Measurements from ENCODE around the gene EXOC6.

Gene EXOC6

DNA sequence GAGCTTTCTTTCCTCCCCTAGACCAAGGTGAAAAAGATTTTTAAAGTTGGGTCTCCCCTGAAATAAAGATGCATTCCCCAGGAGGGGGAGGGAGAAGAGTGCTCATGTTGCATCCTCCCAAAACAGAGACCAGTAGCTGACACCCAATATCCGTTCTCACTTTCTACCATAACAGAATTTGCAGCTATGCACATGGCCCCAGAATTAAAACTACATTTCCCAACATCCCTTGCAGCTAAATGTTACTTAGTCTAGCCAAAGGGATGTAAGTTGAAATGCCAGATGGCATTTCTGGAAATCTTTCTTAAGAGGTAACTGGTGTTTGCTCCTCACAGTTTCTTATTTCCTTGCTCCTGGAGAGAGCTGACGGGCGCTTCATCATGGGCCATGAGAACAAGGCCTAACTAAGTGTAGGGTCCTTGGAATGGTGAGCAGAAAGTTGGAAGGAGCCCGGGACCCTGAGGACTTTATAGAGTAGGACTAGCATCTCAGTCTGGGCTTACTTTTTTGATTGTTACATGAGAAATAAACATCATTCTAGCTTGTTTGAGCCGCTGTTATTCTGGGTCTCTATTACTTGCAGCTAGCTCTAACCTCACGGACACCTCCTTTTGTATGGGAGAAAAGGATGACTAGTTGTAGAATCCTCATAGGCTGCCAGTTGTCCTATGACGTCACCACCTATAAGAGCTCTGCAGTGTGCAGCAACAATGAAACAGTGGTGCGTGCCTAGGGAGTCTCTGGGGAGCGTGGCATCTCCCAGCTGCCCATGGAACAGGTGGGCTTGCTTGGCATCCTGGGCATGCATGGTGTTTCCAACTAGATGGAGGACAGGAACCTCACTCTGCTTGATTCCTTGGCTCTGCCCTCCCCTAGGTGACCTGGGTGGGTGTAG is 46.1 kb upstream of the EXOC6 start:
- Histone ChIP-seq H3K36me3 (ENCODE audit: insufficient read depth) (no peaks in the 10 kb centered on the region), H2AFZ (ENCODE audit: low read depth) (no peak overlapping the region), H3K4me3 (IDR thresholded peaks at IDR 0.05; ENCODE audit: insufficient read depth, low read depth, low read length) (no peak overlapping the region), H3K79me2 (ENCODE audit: insufficient read depth, low read depth) (no peaks in the 10 kb centered on the region), H3K9ac (no peak overlapping the region), H3K27me3 (ENCODE audit: insufficient read depth, low read depth) (no peaks in the 10 kb centered on the region), H3K27ac (no peak overlapping the region), H3K4me2 (no peak overlapping the region), H4K20me1 (ENCODE audit: insufficient read depth) (no peaks in the 10 kb centered on the region), H3K4me1 (ENCODE audit: low read depth, poor library complexity, severe bottlenecking) (peaks cover 9% of the 10 kb centered on the region)
- TF ChIP-seq, protein P1, sequence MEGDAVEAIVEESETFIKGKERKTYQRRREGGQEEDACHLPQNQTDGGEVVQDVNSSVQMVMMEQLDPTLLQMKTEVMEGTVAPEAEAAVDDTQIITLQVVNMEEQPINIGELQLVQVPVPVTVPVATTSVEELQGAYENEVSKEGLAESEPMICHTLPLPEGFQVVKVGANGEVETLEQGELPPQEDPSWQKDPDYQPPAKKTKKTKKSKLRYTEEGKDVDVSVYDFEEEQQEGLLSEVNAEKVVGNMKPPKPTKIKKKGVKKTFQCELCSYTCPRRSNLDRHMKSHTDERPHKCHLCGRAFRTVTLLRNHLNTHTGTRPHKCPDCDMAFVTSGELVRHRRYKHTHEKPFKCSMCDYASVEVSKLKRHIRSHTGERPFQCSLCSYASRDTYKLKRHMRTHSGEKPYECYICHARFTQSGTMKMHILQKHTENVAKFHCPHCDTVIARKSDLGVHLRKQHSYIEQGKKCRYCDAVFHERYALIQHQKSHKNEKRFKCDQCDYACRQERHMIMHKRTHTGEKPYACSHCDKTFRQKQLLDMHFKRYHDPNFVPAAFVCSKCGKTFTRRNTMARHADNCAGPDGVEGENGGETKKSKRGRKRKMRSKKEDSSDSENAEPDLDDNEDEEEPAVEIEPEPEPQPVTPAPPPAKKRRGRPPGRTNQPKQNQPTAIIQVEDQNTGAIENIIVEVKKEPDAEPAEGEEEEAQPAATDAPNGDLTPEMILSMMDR (conservative IDR thresholded peaks at IDR 0.05; ENCODE audit: low read depth, low read length), result no peak

DNA sequence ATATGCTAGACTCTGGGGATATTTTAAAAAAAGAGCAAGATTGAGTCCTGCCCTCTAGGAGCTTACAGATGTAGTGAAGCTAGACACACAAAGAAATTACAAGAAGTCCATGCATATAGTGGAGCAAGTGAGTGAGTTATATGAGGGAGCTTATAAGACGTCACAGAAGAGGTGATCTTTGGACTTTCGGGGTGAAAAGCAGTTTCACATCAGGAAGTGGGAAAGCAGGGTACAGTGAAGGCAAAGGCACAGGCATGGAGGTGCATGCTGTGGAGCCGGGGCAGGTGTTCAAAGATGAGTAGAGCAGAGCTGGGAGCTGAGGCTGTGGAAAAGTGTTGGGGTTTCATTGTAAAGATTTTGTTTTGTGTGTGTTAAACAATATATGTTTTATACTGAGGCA is 38.5 kb upstream of the EXOC6 start:
- H3K9ac ChIP-seq, result no peak overlapping the region
- no peaks in the 10 kb centered on the region for H3K36me3 ChIP-seq (ENCODE audit: insufficient read depth)
- H4K20me1 ChIP-seq (ENCODE audit: insufficient read depth), result no peaks in the 10 kb centered on the region
- H3K79me2 ChIP-seq (ENCODE audit: insufficient read depth, low read depth), result no peaks in the 10 kb centered on the region
- no peaks in the 10 kb centered on the region for H3K27me3 ChIP-seq (ENCODE audit: insufficient read depth, low read depth)
- no peak overlapping the region for H3K4me3 ChIP-seq (IDR thresholded peaks at IDR 0.05; ENCODE audit: insufficient read depth, low read depth, low read length)
- H3K27ac ChIP-seq, result no peak overlapping the region
- no peak overlapping the region for H3K4me2 ChIP-seq
- peaks cover 13% of the 10 kb centered on the region for H3K4me1 ChIP-seq (ENCODE audit: low read depth, poor library complexity, severe bottlenecking)
- TF ChIP-seq, protein P1 (conservative IDR thresholded peaks at IDR 0.05; ENCODE audit: low read depth, low read length), result no peak
- no peak overlapping the region for H2AFZ ChIP-seq (ENCODE audit: low read depth)

DNA sequence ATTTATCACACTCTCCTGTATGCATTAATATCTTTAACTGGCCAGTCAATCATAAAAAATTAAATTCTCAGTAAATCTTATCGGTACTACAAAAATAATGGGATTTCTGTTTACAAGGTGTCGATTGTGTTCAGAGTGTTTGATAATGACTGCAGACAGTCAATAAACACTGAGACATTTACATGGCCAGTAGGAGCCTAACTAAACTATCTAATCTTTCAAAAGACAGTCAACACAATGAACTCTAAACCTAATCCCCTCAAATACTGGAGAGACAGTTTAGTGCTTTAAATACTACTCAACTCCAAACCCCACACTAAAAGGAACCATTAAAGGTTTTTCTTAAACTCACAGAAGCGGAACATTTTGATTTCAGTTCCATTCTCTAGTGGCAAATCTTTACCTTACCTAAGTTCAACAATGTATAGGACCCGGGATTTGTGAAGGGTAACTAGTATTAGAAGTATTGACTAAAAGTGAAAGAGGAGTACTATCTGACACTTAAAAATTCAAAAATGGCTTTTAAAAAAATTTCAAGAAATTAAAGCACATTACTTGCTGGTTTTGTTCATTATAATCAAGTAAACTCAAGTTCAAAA is 37.3 kb upstream of the EXOC6 start:
- Histone ChIP-seq H3K79me2 (ENCODE audit: insufficient read depth, low read depth) (no peaks in the 10 kb centered on the region), H2AFZ (ENCODE audit: low read depth) (no peak overlapping the region), H4K20me1 (ENCODE audit: insufficient read depth) (no peaks in the 10 kb centered on the region), H3K27me3 (ENCODE audit: insufficient read depth, low read depth) (no peaks in the 10 kb centered on the region), H3K36me3 (ENCODE audit: insufficient read depth) (no peaks in the 10 kb centered on the region), H3K4me1 (ENCODE audit: low read depth, poor library complexity, severe bottlenecking) (peaks cover 13% of the 10 kb centered on the region), H3K9ac (no peak overlapping the region), H3K4me3 (IDR thresholded peaks at IDR 0.05; ENCODE audit: insufficient read depth, low read depth, low read length) (no peak overlapping the region), H3K27ac (no peak overlapping the region), H3K4me2 (no peak overlapping the region)
- TF ChIP-seq, protein P1 (conservative IDR thresholded peaks at IDR 0.05; ENCODE audit: low read depth, low read length), result no peak

DNA sequence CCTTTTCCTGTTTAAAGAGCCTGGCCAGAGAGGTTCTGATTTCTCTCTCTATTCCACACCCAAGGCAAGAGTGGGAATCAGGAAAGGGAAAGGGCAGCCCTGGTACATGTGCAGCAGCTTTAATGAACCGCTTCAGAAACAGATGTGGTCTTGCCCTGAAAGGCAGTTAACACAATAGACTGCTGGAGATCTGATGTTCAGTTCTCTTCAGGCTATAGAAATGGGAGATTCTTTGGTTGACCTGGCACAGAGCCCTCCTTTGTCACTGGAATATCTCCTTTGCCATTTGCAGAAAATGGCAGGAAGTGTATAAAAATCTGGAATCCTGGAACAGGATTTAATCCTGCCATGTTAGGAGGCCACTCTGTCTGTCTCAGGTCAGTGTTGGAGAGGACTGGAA is 36.3 kb upstream of the EXOC6 start:
- Histone ChIP-seq H3K9ac (no peak overlapping the region), H3K4me2 (no peak overlapping the region)

More for the DNA sequence above, 36.3 kb upstream of the EXOC6 start:
- no peaks in the 10 kb centered on the region for H3K27me3 ChIP-seq (ENCODE audit: insufficient read depth, low read depth)
- H2AFZ ChIP-seq (ENCODE audit: low read depth), result no peak overlapping the region
- H4K20me1 ChIP-seq (ENCODE audit: insufficient read depth), result no peaks in the 10 kb centered on the region
- H3K36me3 ChIP-seq (ENCODE audit: insufficient read depth), result no peaks in the 10 kb centered on the region
- peaks cover 13% of the 10 kb centered on the region for H3K4me1 ChIP-seq (ENCODE audit: low read depth, poor library complexity, severe bottlenecking)
- no peaks in the 10 kb centered on the region for H3K79me2 ChIP-seq (ENCODE audit: insufficient read depth, low read depth)
- TF ChIP-seq, protein P1 (conservative IDR thresholded peaks at IDR 0.05; ENCODE audit: low read depth, low read length), result no peak
- no peak overlapping the region for H3K4me3 ChIP-seq (IDR thresholded peaks at IDR 0.05; ENCODE audit: insufficient read depth, low read depth, low read length)
- no peak overlapping the region for H3K27ac ChIP-seq

Data from KMS-11 (cell line).